HG03280 (cell line): ENCODE results near the gene BRMS1.
"Not testable (repeated sequence)": the region's sequence is repeated elsewhere in the genome, so short reads cannot be mapped to it uniquely, and the experiment has no call there.

Experiments used
- ATAC-seq: cut with Tn5 transposase; IDR thresholded peaks from one replicate; pipeline ENCODE4 v1.9.1; 2021; ENCODE audit warnings: mild to moderate bottlenecking, moderate library complexity; ENCODE audit not compliant: unreplicated experiment

The BRMS1 gene

DNA sequence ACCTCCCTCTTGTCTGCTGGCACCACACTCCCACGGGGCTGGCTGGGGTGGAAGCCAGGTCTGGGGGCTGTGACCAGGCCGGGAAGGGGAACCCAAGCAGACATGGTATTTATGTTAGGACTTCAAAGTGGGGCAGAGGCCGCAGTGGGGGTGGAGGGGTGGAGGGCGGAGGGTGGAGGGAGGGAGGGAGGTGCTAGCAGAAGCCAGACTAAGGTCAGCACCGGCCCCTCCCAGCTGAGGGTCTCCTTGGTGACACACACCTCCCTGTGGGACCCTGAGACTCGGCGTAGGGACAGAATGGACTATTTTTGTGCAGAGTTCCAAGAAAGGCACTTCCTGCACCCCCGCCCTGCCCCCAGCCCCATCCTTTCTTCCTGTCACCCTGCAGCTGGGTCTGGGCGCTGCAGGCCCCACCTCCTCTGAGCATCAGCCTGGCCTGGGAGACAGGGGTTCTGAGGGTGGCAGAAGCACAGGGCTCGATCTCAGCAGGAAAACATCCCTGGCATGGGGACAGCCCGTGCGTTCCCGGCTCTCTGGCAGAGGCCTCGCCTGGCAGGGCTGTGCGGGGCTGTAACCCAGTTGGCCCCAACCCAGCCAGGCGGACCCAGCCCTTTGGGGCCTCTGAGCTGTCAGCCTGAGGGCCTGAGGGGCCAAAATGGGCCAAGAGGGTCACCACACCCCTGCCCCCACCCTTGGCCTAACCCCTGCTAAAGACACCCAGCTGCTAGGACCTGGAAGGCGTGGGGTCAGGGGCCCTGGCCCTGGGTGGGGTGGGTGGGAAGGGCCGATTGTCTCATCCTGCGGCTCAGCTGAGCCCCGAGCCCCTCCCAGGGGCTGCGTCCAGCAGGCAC is 18.4 kb downstream of the BRMS1 start:
- ATAC-seq: no peak

DNA sequence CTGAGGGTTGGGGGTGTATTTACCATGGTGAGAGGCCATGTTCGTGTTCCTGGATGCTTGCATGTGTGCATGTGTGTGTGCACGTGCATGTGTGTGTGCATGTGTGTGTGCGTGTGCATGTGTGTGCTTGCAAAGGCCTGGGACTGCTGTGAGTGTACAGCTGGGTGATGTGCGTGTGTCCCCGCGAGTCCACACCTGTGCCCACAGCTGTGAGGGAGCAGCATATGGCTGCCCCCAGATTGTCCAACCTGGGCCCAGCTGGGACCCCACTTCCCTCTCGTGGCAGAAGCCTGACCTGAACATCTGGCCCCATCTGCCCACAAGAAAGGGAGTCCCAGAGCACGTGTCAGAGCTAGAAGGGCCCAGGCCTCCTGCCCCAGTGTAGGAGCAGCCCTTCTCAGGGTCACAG is 19.6 kb downstream of the BRMS1 start:
- ATAC-seq: no peak

DNA sequence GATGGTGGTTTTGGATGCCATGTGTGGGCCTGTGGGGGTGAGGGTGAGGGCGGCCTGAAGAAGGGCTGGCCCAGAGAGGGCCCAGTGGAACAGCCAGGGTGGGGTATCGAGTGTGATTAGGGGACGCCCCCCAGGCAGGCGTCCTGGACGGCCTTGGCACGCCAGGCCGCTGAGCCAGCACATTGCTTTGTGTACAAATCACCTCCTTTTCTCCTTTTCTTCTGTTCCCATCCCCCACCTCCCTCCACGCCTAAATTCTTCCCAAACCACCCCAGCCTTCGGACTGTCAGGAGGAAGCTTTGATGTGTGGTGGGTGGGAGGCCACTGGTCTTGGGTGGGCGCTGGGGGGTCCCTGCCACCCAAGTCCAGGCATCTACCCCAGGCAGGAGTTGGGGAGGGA is 20.2 kb downstream of the BRMS1 start:
- ATAC-seq: no peak

DNA sequence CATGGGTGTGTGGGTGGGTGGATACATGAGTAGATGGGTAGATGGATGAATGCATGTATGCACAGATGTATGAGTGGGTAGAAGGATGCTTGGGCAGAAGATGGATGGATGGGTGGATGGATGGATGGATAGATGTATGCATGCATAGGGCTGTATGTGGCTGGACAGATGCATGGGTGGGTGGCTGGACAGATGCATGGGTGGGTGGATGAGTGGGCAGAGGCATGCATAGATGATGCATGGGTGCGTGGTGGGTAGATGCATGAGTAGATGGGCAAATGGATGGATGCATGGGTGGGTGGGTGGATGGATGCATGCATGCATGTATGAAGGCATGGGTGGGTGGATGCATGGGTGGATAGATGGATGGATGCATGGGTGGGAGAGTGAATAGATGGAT is 21.2 kb downstream of the BRMS1 start:
- no peak for ATAC-seq

DNA sequence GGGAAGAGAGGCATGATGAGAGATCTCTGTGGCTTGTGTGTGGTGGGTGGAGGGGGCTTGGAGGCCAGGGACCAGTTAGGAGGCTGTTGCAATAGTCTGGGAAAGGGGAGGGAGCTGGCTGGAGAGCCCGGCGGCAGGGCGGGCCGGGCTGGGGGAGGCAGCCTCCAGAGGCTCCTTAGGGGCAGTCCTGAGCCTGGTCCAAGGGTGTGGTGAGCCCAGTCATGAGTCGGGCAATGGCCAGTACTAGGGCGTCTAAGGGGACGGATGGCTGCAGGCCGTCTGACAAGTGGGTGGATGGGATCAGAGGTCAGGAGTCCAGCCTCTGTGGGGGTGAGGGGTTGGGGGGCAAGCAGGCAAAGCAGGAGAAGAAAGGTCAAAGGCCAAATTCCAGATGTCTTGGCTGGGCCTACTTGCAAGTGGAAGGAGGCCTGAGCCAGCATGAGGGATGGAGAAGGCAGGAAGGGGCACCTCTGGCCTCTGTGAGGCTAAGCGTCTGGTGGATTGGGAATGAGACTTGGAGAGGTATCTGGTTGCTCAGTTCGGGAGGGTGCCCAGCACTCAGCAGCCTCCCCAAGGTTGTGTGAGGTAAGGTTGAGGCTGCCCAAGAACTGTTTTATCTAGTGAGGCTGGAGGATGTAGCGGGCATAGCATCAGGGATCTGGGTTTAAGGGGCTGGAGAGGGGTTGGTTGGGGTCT is 22.0 kb downstream of the BRMS1 start:
- no peak for ATAC-seq

DNA sequence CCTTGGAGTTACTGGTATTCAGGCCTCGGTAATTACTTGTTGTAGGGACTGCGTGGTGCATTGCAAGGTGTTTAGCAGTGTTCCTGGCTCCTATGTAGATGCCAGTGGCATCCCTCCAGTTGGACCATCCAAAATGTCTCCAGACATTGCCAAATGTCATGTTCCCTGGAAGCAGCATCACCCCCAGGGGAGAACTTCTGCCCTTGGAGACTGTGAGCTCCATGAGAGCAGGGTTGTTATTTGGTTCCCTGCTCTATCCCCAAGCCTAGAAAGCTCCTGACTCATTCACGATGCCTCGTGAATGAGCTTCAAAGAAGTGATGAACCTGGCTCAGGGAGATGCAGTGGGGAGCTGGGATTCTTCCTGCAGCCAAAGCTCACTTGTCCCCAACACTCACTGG is 23.3 kb downstream of the BRMS1 start:
- no peak for ATAC-seq

DNA sequence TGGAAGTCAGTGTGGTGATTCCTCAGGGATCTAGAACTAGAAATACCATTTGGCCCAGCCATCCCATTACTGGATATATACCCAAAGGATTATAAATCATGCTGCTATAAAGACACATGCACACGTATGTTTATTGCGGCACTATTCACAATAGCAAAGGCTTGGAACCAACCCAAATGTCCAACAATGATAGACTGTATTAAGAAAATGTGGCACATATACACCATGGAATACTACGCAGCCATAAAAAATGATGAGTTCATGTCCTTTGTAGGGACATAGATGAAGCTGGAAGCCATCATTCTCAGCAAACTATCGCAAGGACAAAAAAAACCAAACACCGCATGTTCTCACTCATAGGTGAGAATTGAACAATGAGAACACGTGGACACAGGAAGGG is 24.2 kb downstream of the BRMS1 start:
- not testable (repeated sequence) for ATAC-seq

DNA sequence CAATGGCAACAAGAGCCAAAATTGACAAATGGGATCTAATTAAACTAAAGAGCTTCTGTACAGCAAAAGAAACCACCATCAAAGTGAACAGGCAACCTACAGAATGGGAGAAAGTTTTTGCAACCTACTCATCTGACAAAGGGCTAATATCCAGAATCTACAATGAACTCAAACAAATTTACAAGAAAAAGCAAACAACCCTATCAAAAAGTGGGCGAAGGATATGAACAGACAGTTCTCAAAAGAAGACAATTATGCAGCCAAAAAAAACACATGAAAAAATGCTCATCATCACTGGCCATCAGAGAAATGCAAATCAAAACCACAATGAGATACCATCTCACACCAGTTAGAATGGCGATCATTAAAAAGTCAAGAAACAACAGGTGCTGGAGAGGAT is 24.6 kb downstream of the BRMS1 start:
- ATAC-seq: not testable (repeated sequence)

DNA sequence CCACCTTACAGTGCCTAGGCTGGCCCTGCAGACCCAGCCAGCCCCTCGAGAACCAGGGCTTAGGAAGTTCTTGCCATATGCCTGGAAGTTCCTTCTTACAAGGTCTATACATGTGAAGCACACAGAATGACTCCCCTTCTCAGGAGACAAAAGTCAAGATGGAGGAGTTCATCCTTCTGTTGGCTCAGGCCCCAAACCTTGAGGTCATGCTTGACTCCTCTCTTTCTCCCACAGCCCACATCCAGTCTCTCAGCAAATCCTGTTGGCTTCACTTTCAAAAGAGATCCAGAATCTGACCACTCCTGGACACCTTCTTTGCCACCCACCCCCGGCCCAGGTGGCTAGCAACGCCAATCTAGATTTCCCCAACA is 26.3 kb downstream of the BRMS1 start:
- ATAC-seq: no peak

DNA sequence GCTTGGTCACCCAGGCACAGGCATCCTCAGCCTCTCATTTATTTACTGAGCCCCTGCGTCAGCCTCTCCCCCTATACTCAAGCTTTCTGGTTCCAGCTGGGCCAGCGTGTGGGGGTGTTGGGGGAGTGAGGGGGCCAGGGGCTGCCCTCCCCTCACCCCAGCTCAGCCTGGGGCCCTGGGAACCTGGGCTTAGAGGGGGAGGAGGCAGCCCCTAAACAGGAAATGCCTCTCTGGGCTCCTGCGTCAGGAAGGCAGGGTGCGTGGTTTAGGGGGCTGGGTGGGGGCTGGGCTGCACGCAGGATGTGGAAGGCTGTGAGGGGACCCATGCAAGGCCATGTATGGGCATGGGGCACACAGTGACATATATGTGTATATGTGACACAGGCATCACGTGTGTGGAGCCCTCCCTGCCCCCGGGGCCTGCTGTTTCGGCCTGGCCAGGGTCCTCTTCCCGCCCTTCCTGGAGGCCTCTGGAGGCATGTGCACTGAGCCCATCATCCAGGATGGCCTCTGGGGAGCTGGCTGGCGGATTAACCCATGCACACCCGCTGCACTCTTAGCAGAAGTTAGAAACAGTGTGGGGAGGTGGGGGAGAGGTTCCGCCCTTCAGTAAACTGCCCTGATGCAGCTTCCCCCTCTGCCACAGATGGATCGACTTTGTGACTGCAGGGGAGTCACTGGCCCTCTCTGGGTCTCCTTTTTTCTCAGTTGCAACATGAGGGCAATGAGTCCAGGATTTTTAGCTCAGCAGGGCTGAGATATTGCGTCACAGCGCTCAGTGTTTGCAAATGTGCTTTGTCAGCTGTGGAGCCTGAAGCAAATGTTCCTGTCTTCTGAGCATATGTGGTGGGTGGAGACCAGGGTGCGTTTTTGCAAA is 26.9 kb downstream of the BRMS1 start:
- ATAC-seq: no peak

DNA sequence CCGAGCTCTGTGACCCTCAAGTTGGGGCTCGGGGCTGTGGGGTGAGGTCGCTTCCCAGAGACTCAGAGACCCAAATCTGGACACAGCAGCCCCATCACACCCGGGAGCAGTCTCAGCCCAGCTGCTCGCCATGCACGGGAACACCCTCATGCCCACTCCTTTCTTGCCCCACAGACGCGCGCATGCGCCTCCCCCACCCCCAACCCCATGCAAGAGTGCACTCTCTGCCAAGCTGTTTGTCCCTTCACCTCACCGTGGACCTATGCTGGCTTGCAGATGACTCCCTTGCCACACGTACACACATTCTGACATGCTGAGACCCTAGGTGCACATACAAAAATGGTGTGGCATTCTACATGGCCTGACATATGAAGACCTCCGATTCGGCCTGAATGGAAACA is 27.6 kb downstream of the BRMS1 start:
- ATAC-seq: no peak

DNA sequence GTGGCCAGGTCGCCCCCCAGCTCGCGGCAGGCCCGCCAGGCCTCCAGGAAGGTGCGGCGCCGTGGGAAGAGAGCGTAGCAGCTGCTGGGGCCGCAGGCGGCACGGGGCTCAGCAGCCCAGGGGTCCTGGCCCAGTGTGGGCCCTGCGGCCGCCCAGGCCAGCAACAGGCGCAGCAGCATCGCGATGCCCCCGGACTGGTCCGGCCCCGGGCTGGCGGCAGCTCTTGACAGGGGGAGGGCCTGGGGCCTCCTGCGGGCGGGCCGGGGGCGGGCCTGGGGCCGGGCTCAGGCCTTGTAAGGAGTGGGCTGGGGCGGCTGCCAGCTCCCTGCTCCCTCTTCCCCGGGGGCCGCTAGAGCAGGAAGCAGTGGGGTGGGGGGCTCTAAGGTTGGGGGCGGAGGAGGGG is 28.1 kb downstream of the BRMS1 start, which contains the start of gene CD248:
Gene CD248, minus strand, starts transcription at position 196 of the 403 bp plus-strand sequence. Its CDS starts 17 bp downstream, at position 179.
- no peak for ATAC-seq

DNA sequence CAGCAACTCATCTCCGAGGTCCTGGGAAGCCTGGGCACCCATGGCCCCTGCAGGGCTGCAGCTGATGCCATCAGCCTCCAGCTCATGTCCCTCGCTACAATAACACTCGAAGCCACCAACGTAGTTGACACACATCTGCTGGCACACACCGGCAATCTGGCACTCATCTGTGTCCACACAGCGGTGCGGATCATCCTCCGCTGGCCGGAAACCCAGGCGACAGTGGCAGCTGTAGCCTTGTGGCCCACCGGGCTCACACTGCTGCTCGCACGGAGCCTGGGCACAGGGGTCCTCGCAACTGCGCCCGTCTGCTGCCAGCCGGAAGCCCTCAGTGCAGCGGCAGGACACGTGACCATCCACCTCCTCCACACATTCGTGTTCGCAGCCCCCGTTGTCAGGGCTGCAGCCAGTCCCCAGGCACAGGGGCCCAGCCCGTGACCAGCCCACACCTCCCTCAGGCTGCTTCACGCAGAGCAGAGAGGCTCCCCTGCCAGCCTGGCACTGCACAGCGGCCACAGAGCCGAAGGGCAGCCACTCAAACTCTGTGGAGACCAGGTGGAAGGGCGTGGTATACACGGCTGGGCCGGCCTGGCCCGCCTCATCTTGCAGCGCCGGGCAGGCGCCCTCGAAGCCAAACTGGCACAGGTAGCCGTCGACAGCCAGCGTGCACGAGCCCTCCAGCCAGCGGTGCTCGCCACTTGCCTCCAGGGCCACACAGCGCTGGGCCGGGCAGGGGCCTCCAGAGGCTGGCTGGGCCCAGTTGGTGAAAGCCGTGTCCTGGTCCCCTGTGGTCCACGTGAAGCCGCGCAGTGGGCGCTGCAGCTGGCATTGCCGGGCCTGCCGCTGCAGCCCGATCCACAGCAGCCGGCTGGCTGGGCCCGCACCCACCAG is 28.7 kb downstream of the BRMS1 start:
- no peak for ATAC-seq

DNA sequence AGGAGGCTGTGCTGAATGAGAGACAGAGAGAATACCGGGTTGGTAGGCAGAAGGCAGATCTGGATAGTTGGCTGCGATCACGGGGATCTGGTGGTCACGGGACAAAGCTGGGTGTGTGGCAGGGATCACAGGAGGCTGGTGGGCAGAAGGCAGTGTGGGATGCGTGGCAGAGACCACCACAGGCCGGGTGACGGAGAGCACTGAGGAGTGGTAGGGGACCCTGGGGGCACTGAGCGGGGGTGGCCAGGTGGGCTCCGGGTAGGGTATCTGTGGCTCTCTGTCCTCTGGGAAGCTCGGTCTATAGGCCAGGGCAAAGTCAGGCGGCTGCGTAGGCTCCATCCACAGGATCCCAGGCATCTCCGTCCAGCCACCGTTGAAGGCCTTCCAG is 29.4 kb downstream of the BRMS1 start:
- ATAC-seq: no peak

DNA sequence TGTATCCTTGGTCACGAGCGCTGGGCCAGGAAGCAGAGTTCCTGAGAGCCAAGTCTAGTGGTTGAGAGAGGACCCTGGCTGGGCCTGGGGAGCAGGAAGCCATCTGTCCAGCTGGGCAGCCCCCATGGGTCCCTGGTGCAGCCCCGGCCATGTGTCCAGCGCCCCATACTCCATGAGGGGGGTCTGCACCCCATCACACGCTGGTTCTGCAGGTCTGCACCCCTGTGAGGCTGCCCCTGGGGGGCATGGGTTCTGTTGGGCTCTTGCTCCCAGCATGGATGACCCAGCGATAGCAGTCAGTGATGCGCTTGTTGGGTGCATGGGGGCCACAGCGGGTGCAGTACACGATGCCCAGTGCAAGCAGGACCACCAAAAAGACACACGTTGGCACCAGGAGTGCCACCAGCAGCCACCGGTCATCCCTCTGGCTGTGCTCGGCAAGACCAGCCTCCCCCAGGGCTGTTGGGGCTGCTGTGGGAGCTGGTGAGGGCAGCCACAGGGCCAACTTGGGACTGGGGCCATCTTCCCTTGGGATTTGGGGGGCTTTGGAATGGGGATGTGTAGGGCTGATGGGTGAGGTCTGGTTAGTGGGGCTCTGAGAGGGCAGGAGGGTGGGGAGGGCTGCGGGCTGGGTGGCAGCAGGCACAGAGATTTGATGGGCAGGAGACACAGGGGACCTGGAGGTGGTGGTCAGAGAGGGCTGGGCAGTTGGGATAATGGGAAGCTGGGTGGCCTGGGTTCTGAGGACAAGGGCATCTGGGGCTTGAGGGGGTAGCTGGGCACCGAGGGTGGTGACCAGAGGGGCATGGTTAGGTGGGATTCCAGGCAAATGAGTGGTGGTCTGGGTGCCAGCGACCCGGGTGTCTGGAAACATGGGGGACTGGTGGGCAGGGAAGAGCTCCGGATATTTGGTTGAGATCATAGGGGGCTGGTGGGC is 30.1 kb downstream of the BRMS1 start:
- no peak for ATAC-seq

DNA sequence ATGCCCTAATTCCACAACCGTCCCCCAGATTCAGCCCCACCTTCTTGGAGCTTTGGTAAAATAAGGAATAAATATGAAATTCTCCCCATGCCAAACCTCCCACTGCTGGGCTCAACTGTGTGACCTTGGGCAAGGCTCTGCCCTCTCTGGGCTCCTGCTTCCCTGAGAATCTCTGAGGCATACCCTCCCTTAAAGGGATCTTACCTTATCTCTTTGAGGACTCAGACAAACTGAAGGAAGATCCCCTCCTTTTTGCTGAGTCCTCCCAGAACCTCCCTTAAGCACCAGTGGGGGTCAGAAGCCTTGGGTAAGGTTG is 30.8 kb downstream of the BRMS1 start:
- ATAC-seq: no peak

DNA sequence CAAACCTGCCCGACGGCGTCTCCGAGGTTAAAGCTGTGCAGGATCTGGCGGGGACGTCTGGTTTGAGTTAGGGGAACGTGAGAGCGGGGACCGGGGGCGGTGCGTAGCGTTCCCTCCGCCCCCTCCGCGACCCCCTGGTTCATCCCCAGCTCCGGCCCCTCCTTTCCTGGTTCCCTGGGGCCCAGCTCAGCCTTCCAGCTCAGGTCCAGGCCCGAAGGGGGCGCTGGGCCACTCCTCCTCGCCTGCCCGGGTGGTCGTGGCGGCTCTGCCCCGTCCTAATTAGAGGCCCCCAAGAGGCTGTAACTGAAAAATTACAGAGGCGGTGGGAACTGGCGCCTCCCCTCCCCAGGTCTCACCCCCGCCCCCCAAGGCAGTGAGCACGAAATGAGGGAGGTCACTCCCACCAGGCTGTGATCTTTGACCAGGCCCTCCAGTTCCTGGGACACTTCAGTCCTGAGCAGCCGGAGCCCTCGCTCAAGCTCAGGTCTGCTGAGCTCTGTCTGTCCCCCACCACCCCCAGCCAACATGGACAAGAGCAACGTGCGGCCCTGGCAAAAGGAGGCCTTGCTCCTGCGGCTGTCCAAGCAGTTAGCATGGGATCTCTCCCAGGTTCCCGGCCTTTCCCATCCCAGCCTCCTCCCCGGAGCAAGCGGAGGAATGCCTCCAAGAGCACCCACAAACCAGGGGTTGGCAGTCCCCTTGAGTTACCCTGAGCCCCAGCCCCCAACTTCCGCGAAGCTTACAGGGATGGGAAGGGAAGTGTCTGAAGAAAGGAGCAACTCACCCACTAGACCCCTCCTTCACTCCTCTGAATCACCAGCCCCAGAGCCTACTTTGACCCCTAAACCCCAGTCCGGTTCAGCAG is 31.4 kb downstream of the BRMS1 start:
- ATAC-seq: no peak

DNA sequence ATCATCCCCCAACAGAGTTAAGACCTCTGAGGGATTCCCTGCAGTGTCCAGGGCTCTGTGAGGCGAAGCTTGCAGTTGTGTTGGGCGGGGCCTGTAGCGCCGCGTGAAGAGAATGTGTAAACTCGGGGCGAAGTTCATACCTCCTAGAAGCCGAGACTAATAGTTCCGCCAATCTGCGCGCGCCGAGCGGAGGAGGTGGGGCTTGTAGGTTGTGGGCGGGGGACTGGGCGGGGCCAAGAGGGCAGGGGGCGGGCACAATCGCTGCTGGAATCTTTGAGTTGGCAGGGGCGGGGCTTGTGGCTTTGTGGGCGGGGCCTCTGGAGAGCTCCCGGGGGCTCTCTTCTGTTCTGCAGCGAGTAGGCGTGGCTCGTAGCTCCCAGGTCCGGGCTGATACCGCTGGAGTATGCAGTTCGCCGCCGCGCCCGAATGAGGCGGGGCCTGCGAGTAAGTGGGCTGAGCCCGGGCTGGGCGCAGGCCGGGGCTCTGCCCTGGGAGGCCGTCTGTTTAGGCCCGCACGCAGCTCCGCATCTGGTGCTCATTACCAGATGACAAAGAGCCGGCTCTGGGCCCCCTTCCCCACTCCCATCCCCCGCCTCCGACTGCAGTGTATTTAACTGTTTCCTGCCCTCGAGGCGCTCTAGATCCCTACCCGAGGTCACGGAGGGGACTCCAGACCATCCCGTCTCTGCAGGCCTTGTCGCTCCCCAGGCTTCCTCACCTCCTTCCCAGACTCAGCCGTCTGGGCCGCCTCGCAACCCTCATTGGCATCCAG is 32.2 kb downstream of the BRMS1 start:
- peak; percentile 58 for ATAC-seq
